Osteoblast (primary cell): ENCODE data around the gene FAM111A. TPM values are rescaled to one million over a fixed set of nuclear protein-coding genes. Genes with fewer than 3 reads are reported as not detected.

Experiments
- DNase-seq: peaks from one replicate; pipeline ENCODE4 v3.0.0; 2011; ENCODE audit warnings: low spot score, mixed read lengths; ENCODE audit not compliant: insufficient read length; ENCODE audit errors: missing footprints
- H2AFZ ChIP-seq: 2 replicates; pipeline ENCODE4 v1.6.0; 2011; ENCODE audit warnings: mild to moderate bottlenecking, low read length
- H3K27ac ChIP-seq: 2 replicates; pipeline ENCODE4 v1.5.1; 2011; ENCODE audit warnings: mild to moderate bottlenecking, low read depth, low read length, moderate library complexity
- H3K27me3 ChIP-seq: 2 replicates; pipeline ENCODE4 v1.6.0; 2012; ENCODE audit warnings: mild to moderate bottlenecking, control low read depth, inconsistent platforms, low read length, moderate library complexity; ENCODE audit not compliant: insufficient read depth
- H3K36me3 ChIP-seq: 2 replicates; pipeline ENCODE4 v1.5.1; 2011; ENCODE audit warnings: mild to moderate bottlenecking, low read length, control low read depth, moderate library complexity; ENCODE audit not compliant: insufficient read depth
- H3K4me1 ChIP-seq: 2 replicates; pipeline ENCODE4 v1.5.1; 2011; ENCODE audit warnings: mild to moderate bottlenecking, low read length, control low read depth, moderate library complexity; ENCODE audit not compliant: insufficient read depth
- H3K4me2 ChIP-seq: 2 replicates; pipeline ENCODE4 v1.6.0; 2011; ENCODE audit warnings: mild to moderate bottlenecking, low read length; ENCODE audit not compliant: insufficient read depth
- H3K4me3 ChIP-seq: fragments of 200-600 bp; sonication (generic); 3 replicates; pipeline ENCODE4 v1.5.1; 2012; ENCODE audit warnings: mild to moderate bottlenecking, low read length, inconsistent platforms; ENCODE audit not compliant: insufficient read depth
- H3K79me2 ChIP-seq: 2 replicates; pipeline ENCODE4 v1.6.0; 2012; ENCODE audit warnings: mild to moderate bottlenecking, low read length, control low read depth, inconsistent platforms; ENCODE audit not compliant: insufficient read depth
- H3K9me3 ChIP-seq: 2 replicates; pipeline ENCODE4 v1.5.1; 2011; ENCODE audit warnings: low read depth, low read length, control low read depth
- H4K20me1 ChIP-seq: 2 replicates; pipeline ENCODE4 v1.6.0; 2012; ENCODE audit warnings: mild to moderate bottlenecking, low read length, control low read depth; ENCODE audit not compliant: insufficient read depth
- CTCF ChIP-seq: IDR thresholded peaks from 2 replicates; pipeline ENCODE4 v1.5.1; 2011; ENCODE audit warnings: mild to moderate bottlenecking, low read depth, low read length, moderate library complexity; ENCODE audit errors: extremely low read depth
- total RNA-seq: library from RNA; depleted of rRNA; stranded (reverse); fragments of >200 nt; gene quantifications from 2 replicates; pipeline ENCODE4 v1.2.3, GENCODE V29; 2012

FAM111A gene
- total RNA-seq, 1 donor, result 40.5 TPM

GRCh38 chr11:59180168-59180776, 37.6 kb downstream of the FAM111A start:
- Histone ChIP-seq H2AFZ (no peak overlapping the region), H3K4me1 (no peaks in the 10 kb centered on the region), H3K79me2 (no peaks in the 10 kb centered on the region), H3K27me3 (peaks cover 9% of the 10 kb centered on the region), H3K9me3 (no peaks in the 10 kb centered on the region), H3K4me3 (no peak overlapping the region), H3K27ac (no peak overlapping the region), H3K36me3 (no peaks in the 10 kb centered on the region), H4K20me1 (no peaks in the 10 kb centered on the region), H3K4me2 (no peak overlapping the region)
- no peak for TF ChIP-seq CTCF
- no peak for DNase-seq

GRCh38 chr11:59180907-59181306, 38.3 kb downstream of the FAM111A start:
- no peak overlapping the region for H3K4me3 ChIP-seq
- no peaks in the 10 kb centered on the region for H3K36me3 ChIP-seq
- H3K4me1 ChIP-seq, result no peaks in the 10 kb centered on the region
- H3K9me3 ChIP-seq, result no peaks in the 10 kb centered on the region
- DNase-seq, result peak; percentile 80
- no peaks in the 10 kb centered on the region for H3K79me2 ChIP-seq
- no peaks in the 10 kb centered on the region for H4K20me1 ChIP-seq
- H3K27me3 ChIP-seq, result peaks cover 6% of the 10 kb centered on the region
- no peak for TF ChIP-seq CTCF
- H3K27ac ChIP-seq, result no peak overlapping the region
- H2AFZ ChIP-seq, result no peak overlapping the region
- H3K4me2 ChIP-seq, result no peak overlapping the region

GRCh38 chr11:59181746-59182456, 39.2 kb downstream of the FAM111A start:
- Histone ChIP-seq H3K79me2 (no peaks in the 10 kb centered on the region), H3K4me2 (no peak overlapping the region), H3K36me3 (no peaks in the 10 kb centered on the region), H3K9me3 (no peaks in the 10 kb centered on the region), H3K4me3 (no peak overlapping the region), H3K27ac (no peak overlapping the region), H3K27me3 (peaks cover 6% of the 10 kb centered on the region), H3K4me1 (no peaks in the 10 kb centered on the region), H2AFZ (no peak overlapping the region), H4K20me1 (no peaks in the 10 kb centered on the region)
- no peak for DNase-seq
- TF ChIP-seq CTCF, result no peak

GRCh38 chr11:59182457-59183151, 39.9 kb downstream of the FAM111A start:
- Histone ChIP-seq H3K9me3 (no peaks in the 10 kb centered on the region), H3K27ac (no peak overlapping the region), H3K4me2 (no peak overlapping the region), H2AFZ (no peak overlapping the region), H3K27me3 (peaks cover 8% of the 10 kb centered on the region), H3K79me2 (no peaks in the 10 kb centered on the region), H3K4me3 (no peak overlapping the region), H3K4me1 (no peaks in the 10 kb centered on the region), H4K20me1 (no peaks in the 10 kb centered on the region), H3K36me3 (no peaks in the 10 kb centered on the region)
- no peak for TF ChIP-seq CTCF
- DNase-seq, result no peak
